ENCODE results near the gene DCPS.
"Not testable (repeated sequence)": the region's sequence is repeated elsewhere in the genome, so short reads cannot be mapped to it uniquely, and the experiment has no call there.

DCPS gene

GRCh38 chr11:126288237-126288636 is 15.6 kb upstream of the DCPS start:
- DNase-seq (ENCODE audit: low read depth), result no peak

- DNase-seq (ENCODE audit: low read depth), result no peak
Measured at GRCh38 chr11:126290887-126291286, 13.0 kb upstream of the DCPS start.

GRCh38 chr11:126293726-126294125 is 10.1 kb upstream of the DCPS start:
- no peak for DNase-seq (ENCODE audit: low read depth)

GRCh38 chr11:126297004-126297403 is 6.9 kb upstream of the DCPS start:
- DNase-seq (ENCODE audit: low read depth), result no peak

GRCh38 chr11:126304457-126305075 is 706 bp downstream of the DCPS start:
- no peak for DNase-seq (ENCODE audit: low read depth)

- DNase-seq (ENCODE audit: low read depth), result no peak
Measured at GRCh38 chr11:126305699-126306098, 1.8 kb downstream of the DCPS start.

GRCh38 chr11:126307706-126308105 is 3.8 kb downstream of the DCPS start:
- DNase-seq (ENCODE audit: low read depth), result no peak

GRCh38 chr11:126308271-126308671 is 4.4 kb downstream of the DCPS start:
- no peak for DNase-seq (ENCODE audit: low read depth)

GRCh38 chr11:126308771-126309170 is 4.9 kb downstream of the DCPS start:
- DNase-seq (ENCODE audit: low read depth), result not testable (repeated sequence)

- DNase-seq (ENCODE audit: low read depth), result peak; percentile 30
Measured at GRCh38 chr11:126310200-126310991, 6.5 kb downstream of the DCPS start.

GRCh38 chr11:126310992-126311310 is 7.1 kb downstream of the DCPS start:
- no peak for DNase-seq (ENCODE audit: low read depth)

- DNase-seq (ENCODE audit: low read depth), result no peak
Measured at GRCh38 chr11:126311401-126312291, 7.8 kb downstream of the DCPS start.

GRCh38 chr11:126312961-126313360 is 9.1 kb downstream of the DCPS start:
- DNase-seq (ENCODE audit: low read depth), result no peak

- no peak for DNase-seq (ENCODE audit: low read depth)
Measured at GRCh38 chr11:126313826-126314225, 10.0 kb downstream of the DCPS start.

GRCh38 chr11:126317432-126317755 is 13.5 kb downstream of the DCPS start:
- no peak for DNase-seq (ENCODE audit: low read depth)

- DNase-seq (ENCODE audit: low read depth), result no peak
Measured at GRCh38 chr11:126317756-126318573, 14.1 kb downstream of the DCPS start.

- no peak for DNase-seq (ENCODE audit: low read depth)
Measured at GRCh38 chr11:126318574-126319373, 14.9 kb downstream of the DCPS start.

GRCh38 chr11:126319374-126319740 is 15.5 kb downstream of the DCPS start:
- DNase-seq (ENCODE audit: low read depth), result no peak

- DNase-seq (ENCODE audit: low read depth), result no peak
Measured at GRCh38 chr11:126322996-126323395, 19.1 kb downstream of the DCPS start.

- DNase-seq (ENCODE audit: low read depth), result no peak
Measured at GRCh38 chr11:126327281-126328000, 23.6 kb downstream of the DCPS start.

- DNase-seq (ENCODE audit: low read depth), result no peak
Measured at GRCh38 chr11:126328001-126328390, 24.1 kb downstream of the DCPS start.
